Vagina (tissue), 2 donors: Measurements from ENCODE around the gene SLC25A26.

ENCODE experiments used
- CTCF ChIP-seq, 3 experiments: fragments of 450-650 bp in 2 of 3; fragments of 200-600 bp in 1 of 3; sonication (generic) in 1 of 3; IDR thresholded peaks; one replicate each; pipeline ENCODE4 v1.5.1; 2017 to 2019; ENCODE audit warnings: antibody characterized with exemption in 3 of 3, mild to moderate bottlenecking in 2 of 3, moderate library complexity in 2 of 3
- POLR2A ChIP-seq, 2 donors: fragments of 450-650 bp; IDR thresholded peaks; one replicate each; pipeline ENCODE4 v1.6.1; 2017; ENCODE audit warnings: antibody characterized with exemption in 2 of 2, mild to moderate bottlenecking in 2 of 2, moderate library complexity in 2 of 2

- TF ChIP-seq CTCF (IDR thresholded peaks at IDR 0.05) (no peak), POLR2A (IDR thresholded peaks at IDR 0.05) (no peak)
Measured at GRCh38 chr3:66397745-66398144, 176.9 kb downstream of the SLC25A26 start.
